Measurements from ENCODE around the gene TNFRSF14.

DNA sequence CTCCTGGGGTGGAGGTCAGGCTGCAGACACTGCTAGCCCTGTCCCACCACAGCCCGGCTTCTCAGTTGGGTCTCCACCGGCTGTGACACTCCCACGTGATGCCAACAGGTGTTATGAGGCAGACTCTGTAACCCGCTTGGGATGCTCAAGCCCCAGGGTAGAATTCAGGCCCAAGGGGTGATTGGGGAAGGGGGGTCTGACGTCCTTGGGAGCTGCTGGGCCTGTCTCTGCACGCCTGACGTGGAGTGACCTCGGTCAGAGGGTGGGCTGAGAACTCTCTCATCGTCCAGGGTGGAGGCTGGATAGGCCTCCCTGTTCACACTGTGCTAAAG, 18.4 kb upstream of the TNFRSF14 start:
- TF ChIP-seq, protein P1, sequence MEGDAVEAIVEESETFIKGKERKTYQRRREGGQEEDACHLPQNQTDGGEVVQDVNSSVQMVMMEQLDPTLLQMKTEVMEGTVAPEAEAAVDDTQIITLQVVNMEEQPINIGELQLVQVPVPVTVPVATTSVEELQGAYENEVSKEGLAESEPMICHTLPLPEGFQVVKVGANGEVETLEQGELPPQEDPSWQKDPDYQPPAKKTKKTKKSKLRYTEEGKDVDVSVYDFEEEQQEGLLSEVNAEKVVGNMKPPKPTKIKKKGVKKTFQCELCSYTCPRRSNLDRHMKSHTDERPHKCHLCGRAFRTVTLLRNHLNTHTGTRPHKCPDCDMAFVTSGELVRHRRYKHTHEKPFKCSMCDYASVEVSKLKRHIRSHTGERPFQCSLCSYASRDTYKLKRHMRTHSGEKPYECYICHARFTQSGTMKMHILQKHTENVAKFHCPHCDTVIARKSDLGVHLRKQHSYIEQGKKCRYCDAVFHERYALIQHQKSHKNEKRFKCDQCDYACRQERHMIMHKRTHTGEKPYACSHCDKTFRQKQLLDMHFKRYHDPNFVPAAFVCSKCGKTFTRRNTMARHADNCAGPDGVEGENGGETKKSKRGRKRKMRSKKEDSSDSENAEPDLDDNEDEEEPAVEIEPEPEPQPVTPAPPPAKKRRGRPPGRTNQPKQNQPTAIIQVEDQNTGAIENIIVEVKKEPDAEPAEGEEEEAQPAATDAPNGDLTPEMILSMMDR (IDR thresholded peaks at IDR 0.05; ENCODE audit: insufficient read depth, low read length, poor library complexity, severe bottlenecking) = no peak
- no peak for TF ChIP-seq EZH2phosphoT487 (conservative IDR thresholded peaks at IDR 0.05; ENCODE audit: low read length)
